DND-41 (cell line): ENCODE measurements around the gene GATA2.

Experiments used
- ATAC-seq: fragments of 200-7000 bp; cut with Tn5 transposase; 3 replicates; pipeline ENCODE4 v1.9.1; 2021; ENCODE audit warnings: low read depth; ENCODE audit not compliant: insufficient read depth
- DNase-seq: peaks from one replicate; pipeline ENCODE4 v3.0.0-alpha.2; 2020
- H2AFZ ChIP-seq: 2 replicates; pipeline ENCODE4 v1.6.0; 2012; ENCODE audit warnings: low read depth, low read length
- H3K27ac ChIP-seq: 2 replicates; pipeline ENCODE4 v1.5.1; 2012; ENCODE audit warnings: low read length, inconsistent platforms
- H3K27me3 ChIP-seq: fragments of 200-600 bp; sonication (generic); 2 replicates; pipeline ENCODE4 v1.6.0; 2012; ENCODE audit warnings: low read length, mild to moderate bottlenecking, inconsistent platforms; ENCODE audit not compliant: insufficient read depth, poor library complexity
- H3K36me3 ChIP-seq: 2 replicates; pipeline ENCODE4 v1.5.1; 2012; ENCODE audit warnings: low read length, inconsistent platforms; ENCODE audit not compliant: insufficient read depth
- H3K4me1 ChIP-seq: 2 replicates; pipeline ENCODE4 v1.5.1; 2012; ENCODE audit warnings: mild to moderate bottlenecking, low read length; ENCODE audit not compliant: insufficient read depth
- H3K4me2 ChIP-seq: 2 replicates; pipeline ENCODE4 v1.6.0; 2012; ENCODE audit warnings: mild to moderate bottlenecking, moderate library complexity, low read length, inconsistent platforms; ENCODE audit not compliant: insufficient read depth
- H3K4me3 ChIP-seq, 2 experiments: fragments of 200-600 bp in 1 of 2; shearing (Covaris generic) in 1 of 2; 2 replicates each; pipeline ENCODE4 v1.5.1; 2012 to 2016; ENCODE audit warnings: inconsistent platforms in 2 of 2, low read length in 2 of 2, mild to moderate bottlenecking in 2 of 2, low read depth in 1 of 2, moderate library complexity in 1 of 2
- H3K79me2 ChIP-seq: 2 replicates; pipeline ENCODE4 v1.6.0; 2012; ENCODE audit warnings: low read length, inconsistent platforms; ENCODE audit not compliant: insufficient read depth
- H3K9ac ChIP-seq: 2 replicates; pipeline ENCODE4 v1.6.0; 2012; ENCODE audit warnings: low read depth, mild to moderate bottlenecking, inconsistent platforms, low read length, moderate library complexity
- H3K9me3 ChIP-seq: 2 replicates; pipeline ENCODE4 v1.5.1; 2012; ENCODE audit warnings: low read length, moderate library complexity, mild to moderate bottlenecking, inconsistent platforms; ENCODE audit not compliant: insufficient read depth, severe bottlenecking
- H4K20me1 ChIP-seq: 2 replicates; pipeline ENCODE4 v1.6.0; 2012; ENCODE audit warnings: low read length; ENCODE audit not compliant: insufficient read depth
- EZH2 ChIP-seq: IDR thresholded peaks from 3 replicates; pipeline ENCODE4 v1.6.1; 2012; ENCODE audit warnings: borderline replicate concordance, low read depth, mild to moderate bottlenecking, moderate library complexity, low read length, inconsistent platforms; ENCODE audit not compliant: severe bottlenecking
- TF ChIP-seq, protein P1 (sequence below): IDR thresholded peaks from 2 replicates; pipeline ENCODE4 v1.5.1; 2012; ENCODE audit warnings: borderline replicate concordance, low read length, moderate library complexity, mild to moderate bottlenecking; ENCODE audit not compliant: poor library complexity, severe bottlenecking; ENCODE audit errors: extremely low read depth

GATA2 gene

DNA sequence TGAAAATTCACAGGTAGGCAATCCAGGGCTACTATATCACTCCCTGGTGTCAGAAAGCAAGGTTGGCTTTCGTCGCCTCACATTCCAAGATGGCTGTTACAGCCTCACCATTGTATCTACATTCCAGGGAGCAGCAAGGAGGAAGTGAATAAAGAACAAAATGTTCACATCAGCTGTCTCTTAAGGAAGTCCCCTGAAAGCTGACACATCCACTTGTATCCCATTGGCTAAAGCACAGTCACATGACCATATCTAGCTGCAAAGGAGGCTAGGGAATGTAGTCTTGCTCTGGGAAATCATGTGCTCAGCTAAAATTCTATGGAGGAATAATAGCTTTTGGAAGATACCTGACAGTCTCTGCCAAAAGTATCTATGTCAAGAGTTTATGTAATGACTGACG is 12.8 kb upstream of the GATA2 start:
- H2AFZ ChIP-seq = no peak overlapping the region
- no peaks in the 10 kb centered on the region for H3K27me3 ChIP-seq
- no peaks in the 10 kb centered on the region for H3K79me2 ChIP-seq
- H3K27ac ChIP-seq = no peak overlapping the region
- no peak overlapping the region for H3K9ac ChIP-seq
- H3K36me3 ChIP-seq = no peaks in the 10 kb centered on the region
- no peaks in the 10 kb centered on the region for H3K9me3 ChIP-seq
- H4K20me1 ChIP-seq = no peaks in the 10 kb centered on the region
- H3K4me3 ChIP-seq = no peak overlapping the region
- no peaks in the 10 kb centered on the region for H3K4me1 ChIP-seq
- no peak overlapping the region for H3K4me2 ChIP-seq
- ATAC-seq (no peak), DNase-seq (no peak)
- TF ChIP-seq EZH2 = no peak
- TF ChIP-seq, protein P1, sequence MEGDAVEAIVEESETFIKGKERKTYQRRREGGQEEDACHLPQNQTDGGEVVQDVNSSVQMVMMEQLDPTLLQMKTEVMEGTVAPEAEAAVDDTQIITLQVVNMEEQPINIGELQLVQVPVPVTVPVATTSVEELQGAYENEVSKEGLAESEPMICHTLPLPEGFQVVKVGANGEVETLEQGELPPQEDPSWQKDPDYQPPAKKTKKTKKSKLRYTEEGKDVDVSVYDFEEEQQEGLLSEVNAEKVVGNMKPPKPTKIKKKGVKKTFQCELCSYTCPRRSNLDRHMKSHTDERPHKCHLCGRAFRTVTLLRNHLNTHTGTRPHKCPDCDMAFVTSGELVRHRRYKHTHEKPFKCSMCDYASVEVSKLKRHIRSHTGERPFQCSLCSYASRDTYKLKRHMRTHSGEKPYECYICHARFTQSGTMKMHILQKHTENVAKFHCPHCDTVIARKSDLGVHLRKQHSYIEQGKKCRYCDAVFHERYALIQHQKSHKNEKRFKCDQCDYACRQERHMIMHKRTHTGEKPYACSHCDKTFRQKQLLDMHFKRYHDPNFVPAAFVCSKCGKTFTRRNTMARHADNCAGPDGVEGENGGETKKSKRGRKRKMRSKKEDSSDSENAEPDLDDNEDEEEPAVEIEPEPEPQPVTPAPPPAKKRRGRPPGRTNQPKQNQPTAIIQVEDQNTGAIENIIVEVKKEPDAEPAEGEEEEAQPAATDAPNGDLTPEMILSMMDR = no peak

DNA sequence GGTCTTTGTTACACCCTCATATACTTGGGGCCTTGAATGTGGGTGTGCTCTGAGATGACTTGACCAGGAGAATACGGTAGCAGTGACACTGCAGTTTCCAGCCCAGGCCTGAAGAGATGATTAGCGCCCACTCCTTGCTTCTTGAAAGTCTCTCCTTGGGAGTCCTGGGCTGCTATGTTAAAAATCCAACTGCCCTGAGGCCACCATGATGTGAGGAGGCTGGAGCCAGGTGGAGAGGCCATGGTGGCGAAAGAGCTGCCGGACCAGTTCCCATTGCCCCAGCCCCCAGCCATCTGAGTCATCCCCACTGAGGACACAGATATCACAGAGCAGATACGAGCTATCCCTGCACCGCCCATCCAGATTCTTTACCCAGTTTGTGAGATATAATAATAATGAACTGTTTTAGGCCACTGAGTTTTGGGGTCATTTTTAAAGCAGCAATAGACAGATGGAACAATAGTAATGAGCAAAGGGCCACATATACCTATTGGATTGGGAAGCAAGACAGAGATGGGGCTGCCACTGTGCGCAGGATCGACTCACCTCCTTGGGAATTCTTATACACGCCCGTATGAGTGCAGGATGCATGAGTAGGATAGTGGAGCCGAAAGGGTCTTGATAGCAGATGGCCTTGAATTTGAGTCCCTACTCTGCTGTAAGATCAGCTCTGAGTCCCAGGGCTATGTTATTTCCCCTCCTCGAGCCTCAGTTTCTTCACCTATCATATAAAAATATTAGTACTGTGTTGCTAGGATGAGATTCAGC is 12.1 kb upstream of the GATA2 start:
- DNase-seq (no peak), ATAC-seq (no peak)
- Histone ChIP-seq H3K36me3 (no peaks in the 10 kb centered on the region), H3K9me3 (no peaks in the 10 kb centered on the region), H3K27me3 (no peaks in the 10 kb centered on the region), H3K4me1 (no peaks in the 10 kb centered on the region), H3K79me2 (no peaks in the 10 kb centered on the region), H3K4me2 (no peak overlapping the region), H2AFZ (no peak overlapping the region), H3K27ac (no peak overlapping the region), H4K20me1 (no peaks in the 10 kb centered on the region), H3K4me3 (no peak overlapping the region), H3K9ac (no peak overlapping the region)
- TF ChIP-seq EZH2 = no peak
- TF ChIP-seq, protein P1 = no peak

DNA sequence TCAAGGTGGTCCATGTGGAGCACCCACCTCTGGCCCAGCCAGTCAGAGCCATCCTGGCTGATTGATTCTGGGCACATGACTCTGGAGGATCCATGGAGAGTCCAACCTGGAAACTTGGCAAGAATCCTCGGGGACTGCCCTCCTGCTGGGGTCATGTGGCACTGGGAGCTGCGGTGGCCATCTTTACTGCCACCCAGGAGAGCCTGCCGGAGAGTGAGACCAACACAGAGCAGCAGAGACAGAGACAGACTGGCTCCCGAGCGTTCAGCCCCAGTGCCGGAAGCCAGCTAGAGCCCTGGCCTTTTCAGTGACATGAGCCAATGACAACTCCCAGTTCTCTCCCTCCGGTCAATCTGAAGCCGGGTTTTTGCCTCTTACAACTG is 11.5 kb upstream of the GATA2 start:
- Histone ChIP-seq H2AFZ (no peak overlapping the region), H3K9me3 (no peaks in the 10 kb centered on the region), H3K4me3 (no peak overlapping the region), H3K36me3 (no peaks in the 10 kb centered on the region), H3K79me2 (no peaks in the 10 kb centered on the region), H4K20me1 (no peaks in the 10 kb centered on the region), H3K4me2 (no peak overlapping the region), H3K27ac (no peak overlapping the region), H3K9ac (no peak overlapping the region), H3K27me3 (no peaks in the 10 kb centered on the region), H3K4me1 (no peaks in the 10 kb centered on the region)
- DNase-seq (no peak), ATAC-seq (no peak)
- TF ChIP-seq EZH2 = no peak
- TF ChIP-seq, protein P1 = no peak
